PC-3 (cell line): ENCODE measurements around the gene SERPINB13. TPM values are rescaled to one million over a fixed set of nuclear protein-coding genes. Genes with fewer than 3 reads are reported as not detected.

ENCODE experiments used
- ATAC-seq: fragments of 200-7000 bp; cut with Tn5 transposase; 2 replicates; pipeline ENCODE4 v1.9.1; 2020; ENCODE audit warnings: mild to moderate bottlenecking, moderate library complexity
- BruUV-seq: library from RNA; stranded (reverse); fragments of 400-500 nt; replicated peaks from 2 replicates; lab custom pipeline; 2021; lab: Mats Ljungman, UMichigan
- CTCF ChIA-PET: fragments of 300-600 bp; sonication (Branson Sonifier 250); formaldehyde crosslinking; loops from one replicate; lab custom pipeline; 2022; ENCODE audit warnings: antibody characterized with exemption; lab: Charles Lee
- POLR2A ChIA-PET: fragments of 300-600 bp; sonication (Branson Sonifier 250); formaldehyde crosslinking; loops from one replicate; lab custom pipeline; 2022; ENCODE audit warnings: antibody characterized with exemption; ENCODE audit not compliant: unreplicated experiment; lab: Charles Lee
- DNase-seq: peaks from one replicate; pipeline ENCODE4 v3.0.0-alpha.2; 2015
- H2AFZ ChIP-seq: fragments of 300-600 bp; sonication (generic); 2 replicates; pipeline ENCODE4 v1.6.0; 2016; ENCODE audit warnings: antibody characterized with exemption, low read length
- H3F3A ChIP-seq: fragments of 300-600 bp; sonication (generic); one replicate; pipeline ENCODE4 v1.6.0; 2017; ENCODE audit warnings: antibody characterized with exemption, low read length, control low read depth, mild to moderate bottlenecking; ENCODE audit not compliant: unreplicated experiment
- H3K27ac ChIP-seq: fragments of 300-600 bp; sonication (generic); 2 replicates; pipeline ENCODE4 v1.5.1; 2016; ENCODE audit warnings: mild to moderate bottlenecking, low read length
- H3K27me3 ChIP-seq: fragments of 300-600 bp; sonication (generic); 2 replicates; pipeline ENCODE4 v1.6.1; 2016; ENCODE audit warnings: low read length, mixed read lengths
- H3K36me3 ChIP-seq: fragments of 300-600 bp; sonication (generic); 2 replicates; pipeline ENCODE4 v1.6.1; 2016; ENCODE audit warnings: low read depth, mixed run types, low read length, mixed read lengths
- H3K4me1 ChIP-seq: fragments of 300-600 bp; sonication (generic); 2 replicates; pipeline ENCODE4 v1.5.1; 2016; ENCODE audit warnings: low read length; ENCODE audit not compliant: insufficient read depth
- H3K4me2 ChIP-seq: fragments of 300-600 bp; sonication (generic); 2 replicates; pipeline ENCODE4 v1.6.0; 2016; ENCODE audit warnings: low read length
- H3K4me3 ChIP-seq: fragments of 300-600 bp; sonication (generic); 2 replicates; pipeline ENCODE4 v1.5.1; 2016; ENCODE audit warnings: mild to moderate bottlenecking, low read length, mixed read lengths
- H3K79me2 ChIP-seq: fragments of 300-600 bp; sonication (generic); 2 replicates; pipeline ENCODE4 v1.6.1; 2017; ENCODE audit warnings: low read length, mixed read lengths
- H3K9ac ChIP-seq: fragments of 300-600 bp; sonication (generic); 2 replicates; pipeline ENCODE4 v1.6.0; 2016; ENCODE audit warnings: mild to moderate bottlenecking, low read length
- H3K9me2 ChIP-seq: fragments of 300-600 bp; sonication (generic); replicated peaks from 2 replicates; pipeline ENCODE4 v1.6.1; 2016; ENCODE audit warnings: mixed run types, low read length, mixed read lengths
- H3K9me3 ChIP-seq: fragments of 300-600 bp; sonication (generic); 2 replicates; pipeline ENCODE4 v1.6.1; 2016; ENCODE audit warnings: low read length, mixed read lengths
- H4K20me1 ChIP-seq: fragments of 300-600 bp; sonication (generic); 2 replicates; pipeline ENCODE4 v1.6.1; 2016; ENCODE audit warnings: low read length, mixed read lengths
- EZH2 ChIP-seq: fragments of 300-600 bp; sonication (generic); IDR thresholded peaks from one replicate; pipeline ENCODE4 v1.6.1; 2017; ENCODE audit warnings: antibody characterized with exemption, mild to moderate bottlenecking, low read length; ENCODE audit not compliant: unreplicated experiment
- EZH2phosphoT487 ChIP-seq: fragments of 300-600 bp; sonication (generic); IDR thresholded peaks from 2 replicates; pipeline ENCODE4 v1.6.1; 2018; ENCODE audit warnings: mild to moderate bottlenecking, antibody characterized with exemption, low read length, borderline replicate concordance
- intact Hi-C: fragments of 100-400 bp; cut with micrococcal nuclease; formaldehyde crosslinking; loops from 2 replicates; pipeline ENCODE4 v1.9.0; 2023
- total RNA-seq: library from RNA; depleted of rRNA; stranded (reverse); fragments of >200 nt; gene quantifications from 2 replicates; pipeline ENCODE4 v1.2.3, GENCODE V29; 2014
- TF ChIP-seq, protein P1 (sequence below): fragments of 300-600 bp; sonication (generic); conservative IDR thresholded peaks from 2 replicates; pipeline ENCODE4 v1.5.1; 2017; ENCODE audit warnings: antibody characterized with exemption, low read depth, mild to moderate bottlenecking, low read length

The SERPINB13 gene
- total RNA-seq, 1 experiment from 2014 or later = not detected

DNA sequence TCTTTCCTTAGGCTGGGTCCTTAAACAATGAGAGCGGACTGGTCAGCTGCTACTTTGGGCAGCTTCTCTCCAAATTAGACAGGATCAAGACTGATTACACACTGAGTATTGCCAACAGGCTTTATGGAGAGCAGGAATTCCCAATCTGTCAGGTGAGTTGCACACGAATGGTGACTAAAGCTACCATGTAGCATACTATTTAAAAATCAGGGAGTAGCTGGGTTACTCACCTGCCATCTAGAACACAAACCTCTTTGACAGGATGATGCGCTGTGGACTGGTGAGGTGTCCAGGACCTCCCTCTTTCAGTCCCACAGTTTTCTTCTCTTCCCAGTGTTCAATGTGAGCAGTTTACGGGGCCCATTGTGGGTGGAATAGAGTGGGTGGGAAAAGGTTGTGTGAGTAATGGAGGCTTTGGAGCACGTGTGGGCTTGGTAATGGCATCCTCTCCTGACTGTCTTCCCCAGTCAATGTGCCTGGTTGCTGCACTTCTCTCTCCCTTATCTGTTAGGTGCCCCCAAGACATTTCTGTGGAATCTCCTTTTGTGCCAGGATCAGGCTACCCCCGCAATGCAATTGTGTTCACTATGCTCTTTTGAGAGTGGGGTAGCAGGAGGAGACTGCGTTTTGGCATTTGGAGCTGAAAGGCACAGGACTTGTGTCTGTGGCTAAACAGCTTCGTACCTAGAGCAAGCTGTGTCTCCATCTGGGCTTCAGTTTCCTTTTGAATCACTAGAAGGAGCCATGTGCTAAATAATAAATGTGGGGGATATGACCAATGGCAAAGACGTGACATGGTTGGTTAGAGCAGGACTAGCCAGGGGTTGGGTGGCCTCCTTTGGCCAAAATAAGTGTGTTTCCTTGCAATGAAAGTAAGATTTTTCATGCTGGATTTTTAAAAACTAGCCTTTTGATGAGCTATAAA is 27.3 kb upstream of the SERPINB13 start:
- no TSS peak for BruUV-seq
- Histone ChIP-seq H3F3A (no peaks in the 10 kb centered on the region), H3K27me3 (no peaks in the 10 kb centered on the region), H3K36me3 (no peaks in the 10 kb centered on the region), H3K9ac (no peak overlapping the region), H3K9me3 (no peaks in the 10 kb centered on the region), H3K79me2 (no peaks in the 10 kb centered on the region), H3K9me2 (no peaks in the 10 kb centered on the region), H3K4me1 (no peaks in the 10 kb centered on the region), H3K4me3 (no peak overlapping the region), H3K27ac (no peak overlapping the region), H4K20me1 (no peaks in the 10 kb centered on the region), H3K4me2 (no peak overlapping the region), H2AFZ (no peak overlapping the region)
- TF ChIP-seq EZH2phosphoT487 (no peak), EZH2 (no peak)
- TF ChIP-seq, protein P1, sequence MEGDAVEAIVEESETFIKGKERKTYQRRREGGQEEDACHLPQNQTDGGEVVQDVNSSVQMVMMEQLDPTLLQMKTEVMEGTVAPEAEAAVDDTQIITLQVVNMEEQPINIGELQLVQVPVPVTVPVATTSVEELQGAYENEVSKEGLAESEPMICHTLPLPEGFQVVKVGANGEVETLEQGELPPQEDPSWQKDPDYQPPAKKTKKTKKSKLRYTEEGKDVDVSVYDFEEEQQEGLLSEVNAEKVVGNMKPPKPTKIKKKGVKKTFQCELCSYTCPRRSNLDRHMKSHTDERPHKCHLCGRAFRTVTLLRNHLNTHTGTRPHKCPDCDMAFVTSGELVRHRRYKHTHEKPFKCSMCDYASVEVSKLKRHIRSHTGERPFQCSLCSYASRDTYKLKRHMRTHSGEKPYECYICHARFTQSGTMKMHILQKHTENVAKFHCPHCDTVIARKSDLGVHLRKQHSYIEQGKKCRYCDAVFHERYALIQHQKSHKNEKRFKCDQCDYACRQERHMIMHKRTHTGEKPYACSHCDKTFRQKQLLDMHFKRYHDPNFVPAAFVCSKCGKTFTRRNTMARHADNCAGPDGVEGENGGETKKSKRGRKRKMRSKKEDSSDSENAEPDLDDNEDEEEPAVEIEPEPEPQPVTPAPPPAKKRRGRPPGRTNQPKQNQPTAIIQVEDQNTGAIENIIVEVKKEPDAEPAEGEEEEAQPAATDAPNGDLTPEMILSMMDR = no peak
- ChIA-PET POLR2A (no interaction called here), CTCF (interaction anchor here (1.0 kb wide), 1 partner anchor 182 kb away, joined by 4 read pairs; no protein-coding TSS in a partner anchor)
- intact Hi-C loops = no loop called here
- no peak for DNase-seq
- no peak for ATAC-seq

DNA sequence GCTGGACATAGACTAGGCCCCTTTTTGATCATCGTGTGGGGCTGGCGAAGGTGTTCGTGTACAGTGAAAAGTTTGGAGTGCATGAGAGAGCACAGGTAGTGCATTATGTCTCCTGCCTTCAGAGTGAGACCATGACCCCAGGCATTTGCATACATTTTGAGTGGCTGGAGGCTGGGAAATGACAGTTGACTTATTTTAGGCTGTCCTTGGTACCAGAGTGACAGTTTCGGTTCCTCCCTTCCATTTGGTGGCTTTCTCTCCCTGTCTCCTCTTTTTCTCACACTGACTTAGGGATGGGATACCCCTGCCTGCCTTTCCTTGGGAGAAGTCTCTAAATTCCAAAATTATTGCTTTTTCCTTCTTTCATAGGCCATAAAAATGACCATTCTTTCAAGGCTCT is 24.9 kb upstream of the SERPINB13 start:
- no peak for ATAC-seq
- intact Hi-C loops = no loop called here
- no peak overlapping the region for H3K27ac ChIP-seq
- H3K27me3 ChIP-seq = no peaks in the 10 kb centered on the region
- DNase-seq = no peak
- H4K20me1 ChIP-seq = no peaks in the 10 kb centered on the region
- H3K4me1 ChIP-seq = no peaks in the 10 kb centered on the region
- no peaks in the 10 kb centered on the region for H3K9me2 ChIP-seq
- H3K4me2 ChIP-seq = no peak overlapping the region
- no peaks in the 10 kb centered on the region for H3F3A ChIP-seq
- TF ChIP-seq, protein P1 = no peak
- TF ChIP-seq EZH2phosphoT487 (no peak), EZH2 (no peak)
- H3K9me3 ChIP-seq = no peaks in the 10 kb centered on the region
- H3K36me3 ChIP-seq = no peaks in the 10 kb centered on the region
- ChIA-PET CTCF (no interaction called here), POLR2A (no interaction called here)
- H2AFZ ChIP-seq = no peak overlapping the region
- no peak overlapping the region for H3K4me3 ChIP-seq
- H3K9ac ChIP-seq = no peak overlapping the region
- no TSS peak for BruUV-seq
- H3K79me2 ChIP-seq = no peaks in the 10 kb centered on the region

- Histone ChIP-seq H3K4me1 (no peaks in the 10 kb centered on the region), H3F3A (no peaks in the 10 kb centered on the region), H3K36me3 (no peaks in the 10 kb centered on the region), H3K9me3 (no peaks in the 10 kb centered on the region), H3K4me3 (no peak overlapping the region), H3K27me3 (no peaks in the 10 kb centered on the region), H4K20me1 (no peaks in the 10 kb centered on the region), H3K4me2 (no peak overlapping the region), H3K9me2 (no peaks in the 10 kb centered on the region), H3K27ac (no peak overlapping the region), H3K9ac (no peak overlapping the region), H3K79me2 (no peaks in the 10 kb centered on the region), H2AFZ (no peak overlapping the region)
- DNase-seq (no peak), ATAC-seq (no peak)
- POLR2A ChIA-PET = no interaction called here
- TF ChIP-seq, protein P1 = no peak
- TF ChIP-seq EZH2 (no peak), EZH2phosphoT487 (no peak)
- CTCF ChIA-PET = no interaction called here
- no TSS peak for BruUV-seq
- intact Hi-C loops = no loop called here
These were observed 23.1 kb upstream of the SERPINB13 start for GRCh38 chr18:63564021-63564420.
